ENCODE results near the gene KCNQ4. TPM values are rescaled to one million over a fixed set of nuclear protein-coding genes. Genes with fewer than 3 reads are reported as not detected.

The KCNQ4 gene
- total and polyA plus RNA-seq, 7 donors = 1.9 to 9.1 (median 4.6) TPM

DNA sequence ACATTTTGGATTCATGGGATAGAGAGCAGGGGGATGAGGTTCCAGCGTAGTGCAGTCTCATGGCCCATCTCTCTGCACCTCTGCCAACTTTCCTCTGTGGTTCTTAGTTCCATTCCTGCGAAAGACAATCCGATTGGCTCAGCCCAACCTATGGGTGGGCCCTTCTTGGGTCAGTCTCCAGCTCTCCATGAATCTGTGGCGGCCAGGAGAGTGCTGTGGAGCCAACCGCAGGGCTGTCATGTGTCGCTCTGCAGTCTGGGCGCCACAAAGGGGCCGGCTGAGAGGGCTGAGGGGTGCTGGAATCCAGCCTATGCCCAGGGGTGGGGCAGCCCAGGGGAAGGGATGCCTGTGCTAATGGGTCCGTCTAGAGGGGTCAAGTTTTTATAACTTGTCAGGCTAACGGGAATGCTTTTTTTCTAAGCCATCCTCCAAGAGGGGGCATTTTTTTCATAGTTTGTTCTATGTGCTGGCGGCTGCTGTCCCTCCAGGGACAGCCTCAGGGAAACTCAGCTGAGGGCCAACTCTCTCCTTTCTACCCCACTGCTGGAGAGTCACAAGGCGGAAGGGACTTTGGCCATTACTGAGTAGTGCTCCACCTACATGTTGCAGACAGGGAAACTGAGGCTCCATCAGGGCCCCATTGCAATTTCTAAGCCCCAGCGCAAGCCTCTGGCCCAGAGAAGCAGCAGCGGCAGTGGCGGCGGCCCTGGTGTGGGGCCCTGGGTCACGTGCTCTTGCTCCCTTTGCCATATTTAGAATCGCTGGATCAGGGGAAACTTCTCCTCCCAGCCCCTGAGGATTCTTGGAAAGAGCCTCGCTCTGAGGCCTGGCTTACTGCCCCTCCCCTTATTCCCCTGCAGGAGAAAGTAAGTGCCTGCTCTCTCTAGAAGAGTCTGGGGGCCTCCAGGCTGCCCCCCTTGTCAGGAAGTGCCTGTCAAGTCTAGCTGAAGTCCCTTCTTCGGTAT, 23.4 kb downstream of the KCNQ4 start:
- 39 to 55% (median 46%) methylated on average over 20 of the region's 20 CpGs for WGBS, 3 donors
- no peak for DNase-seq

DNA sequence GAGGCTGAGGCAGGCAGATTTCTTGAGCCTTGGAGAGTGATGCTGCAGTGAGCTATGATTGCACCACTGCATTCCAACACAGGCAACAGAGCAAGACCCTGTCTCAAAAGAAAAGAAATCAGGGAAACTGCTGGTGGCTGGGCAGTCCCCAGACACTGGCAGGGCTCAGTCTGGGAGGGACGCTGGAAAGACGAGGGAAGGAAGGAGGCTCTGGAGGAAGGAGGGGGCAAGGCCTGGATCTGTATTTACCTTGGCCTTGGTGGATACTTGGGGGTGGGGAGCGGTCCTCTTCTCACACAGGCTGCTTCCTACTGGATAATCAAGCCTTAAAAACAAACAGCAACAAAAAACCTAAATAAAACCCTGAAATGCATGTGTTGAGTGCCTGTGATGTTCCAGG, 24.4 kb downstream of the KCNQ4 start:
- ATAC-seq = no peak
- TF ChIP-seq, protein P1, sequence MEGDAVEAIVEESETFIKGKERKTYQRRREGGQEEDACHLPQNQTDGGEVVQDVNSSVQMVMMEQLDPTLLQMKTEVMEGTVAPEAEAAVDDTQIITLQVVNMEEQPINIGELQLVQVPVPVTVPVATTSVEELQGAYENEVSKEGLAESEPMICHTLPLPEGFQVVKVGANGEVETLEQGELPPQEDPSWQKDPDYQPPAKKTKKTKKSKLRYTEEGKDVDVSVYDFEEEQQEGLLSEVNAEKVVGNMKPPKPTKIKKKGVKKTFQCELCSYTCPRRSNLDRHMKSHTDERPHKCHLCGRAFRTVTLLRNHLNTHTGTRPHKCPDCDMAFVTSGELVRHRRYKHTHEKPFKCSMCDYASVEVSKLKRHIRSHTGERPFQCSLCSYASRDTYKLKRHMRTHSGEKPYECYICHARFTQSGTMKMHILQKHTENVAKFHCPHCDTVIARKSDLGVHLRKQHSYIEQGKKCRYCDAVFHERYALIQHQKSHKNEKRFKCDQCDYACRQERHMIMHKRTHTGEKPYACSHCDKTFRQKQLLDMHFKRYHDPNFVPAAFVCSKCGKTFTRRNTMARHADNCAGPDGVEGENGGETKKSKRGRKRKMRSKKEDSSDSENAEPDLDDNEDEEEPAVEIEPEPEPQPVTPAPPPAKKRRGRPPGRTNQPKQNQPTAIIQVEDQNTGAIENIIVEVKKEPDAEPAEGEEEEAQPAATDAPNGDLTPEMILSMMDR (IDR thresholded peaks at IDR 0.05) = no peak
- Histone ChIP-seq H3K4me1 (peaks cover 26% of the 10 kb centered on the region), H3K27ac (no peak overlapping the region), H3K9me3 (no peaks in the 10 kb centered on the region), H3K27me3 (ENCODE audit: insufficient read depth in 3 of 3, low read length in 2 of 3) (no peaks in the 10 kb centered on the region), H3K36me3 (ENCODE audit: insufficient read depth in 1 of 2, low read depth in 1 of 2) (no peaks in the 10 kb centered on the region), H3K4me3 (no peak overlapping the region)
- no peak for DNase-seq
- intact Hi-C loops (cut with DNase I) = no loop called here
- 72 to 77% (median 76%) methylated on average over 3 of the region's 3 CpGs for WGBS, 3 donors

More for the DNA sequence above, 23.4 kb downstream of the KCNQ4 start:
- ATAC-seq = peak; percentile 44 to 74 (median 62)
- intact Hi-C loops (cut with DNase I) = no loop called here
- H3K36me3 ChIP-seq (ENCODE audit: insufficient read depth in 1 of 2, low read depth in 1 of 2) = no peaks in the 10 kb centered on the region
- TF ChIP-seq, protein P1 (IDR thresholded peaks at IDR 0.05) = no peak
- H3K9me3 ChIP-seq = no peaks in the 10 kb centered on the region
- H3K4me3 ChIP-seq = peak overlapping the region; percentile 39
- H3K27ac ChIP-seq = peak overlapping the region; percentile 65
- no peaks in the 10 kb centered on the region for H3K27me3 ChIP-seq (ENCODE audit: insufficient read depth in 3 of 3, low read length in 2 of 3)
- peaks cover 27% of the 10 kb centered on the region for H3K4me1 ChIP-seq

- ATAC-seq = no peak
- 69 to 83% (median 82%) methylated on average over 3 of the region's 3 CpGs for WGBS, 3 donors
- H3K27ac ChIP-seq = no peak overlapping the region
Observed at GRCh38 chr1:40808444-40808843, 24.9 kb downstream of the KCNQ4 start.

DNA sequence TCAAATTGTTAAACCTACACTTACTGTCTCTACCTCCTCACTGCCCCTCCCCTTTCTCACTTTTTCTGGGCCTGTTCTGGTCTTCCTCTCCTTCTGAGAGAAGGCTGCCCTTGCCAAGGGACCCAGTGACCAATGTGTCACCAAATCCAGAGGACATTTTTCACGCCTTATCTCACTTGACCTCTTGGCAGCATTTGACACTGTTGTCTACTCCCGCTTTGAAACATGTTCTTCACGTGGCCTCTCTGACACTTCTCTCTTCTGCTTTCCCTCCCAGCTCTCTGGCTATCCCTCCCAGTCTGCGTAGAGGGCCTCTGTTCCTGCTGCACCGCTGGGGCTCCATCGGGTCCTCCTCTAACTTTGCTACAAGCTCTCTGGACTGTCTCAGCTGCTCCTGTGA, 25.3 kb downstream of the KCNQ4 start:
- no peaks in the 10 kb centered on the region for H3K27me3 ChIP-seq (ENCODE audit: insufficient read depth in 3 of 3, low read length in 2 of 3)
- peaks cover 19% of the 10 kb centered on the region for H3K4me1 ChIP-seq
- DNase-seq = no peak
- H3K9me3 ChIP-seq = no peaks in the 10 kb centered on the region
- ATAC-seq = peak in 1 of 4 donors; percentile 15
- H3K36me3 ChIP-seq (ENCODE audit: insufficient read depth in 1 of 2, low read depth in 1 of 2) = no peaks in the 10 kb centered on the region
- intact Hi-C loops (cut with DNase I) = no loop called here
- TF ChIP-seq, protein P1 (IDR thresholded peaks at IDR 0.05) = no peak
- 63 to 69% (median 67%) methylated on average over 6 of the region's 6 CpGs for WGBS, 3 donors
- H3K27ac ChIP-seq = no peak overlapping the region
- no peak overlapping the region for H3K4me3 ChIP-seq

More at GRCh38 chr1:40808444-40808843, 24.9 kb downstream of the KCNQ4 start:
- Histone ChIP-seq H3K9me3 (no peaks in the 10 kb centered on the region), H3K36me3 (ENCODE audit: insufficient read depth in 1 of 2, low read depth in 1 of 2) (no peaks in the 10 kb centered on the region), H3K4me1 (peaks cover 24% of the 10 kb centered on the region), H3K4me3 (no peak overlapping the region), H3K27me3 (ENCODE audit: insufficient read depth in 3 of 3, low read length in 2 of 3) (no peaks in the 10 kb centered on the region)
- DNase-seq = no peak
- intact Hi-C loops (cut with DNase I) = no loop called here
- TF ChIP-seq, protein P1 (IDR thresholded peaks at IDR 0.05) = no peak
